T-helper 1 cell treated with Interleukin-12 subunit alpha and Interleukin-12 subunit beta and Interleukin-4 antibody, amounts not matched to agents 30 μg/mL and 1 μg/mL, for 36 hours (primary cell): Measurements from ENCODE around the gene GRIN3B.

Experiments used
- H3K27ac Mint-ChIP-seq: one replicate; pipeline ENCODE4 v1.8.0; 2021; ENCODE audit warnings: mild to moderate bottlenecking, mixed read lengths
- H3K27me3 Mint-ChIP-seq: one replicate; pipeline ENCODE4 v1.8.0; 2021; ENCODE audit warnings: low read depth, mixed read lengths
- H3K36me3 Mint-ChIP-seq: one replicate; pipeline ENCODE4 v1.8.0; 2021; ENCODE audit warnings: low read depth, mixed read lengths
- H3K4me1 Mint-ChIP-seq: one replicate; pipeline ENCODE4 v1.8.0; 2021; ENCODE audit warnings: low read depth, mixed read lengths
- H3K4me3 Mint-ChIP-seq: one replicate; pipeline ENCODE4 v1.8.0; 2021; ENCODE audit warnings: mild to moderate bottlenecking, moderate library complexity, mixed read lengths
- H3K9me3 Mint-ChIP-seq: one replicate; pipeline ENCODE4 v1.8.0; 2021; ENCODE audit warnings: mixed read lengths

GRIN3B gene

GRCh38 chr19:1041835-1042685 lies 41.8 kb downstream of the GRIN3B start:
- no peak overlapping the region for H3K27ac Mint-ChIP-seq
- H3K4me3 Mint-ChIP-seq = no peak overlapping the region
- H3K36me3 Mint-ChIP-seq = peaks cover 29% of the 10 kb centered on the region
- no peaks in the 10 kb centered on the region for H3K27me3 Mint-ChIP-seq
- no peaks in the 10 kb centered on the region for H3K9me3 Mint-ChIP-seq
- peaks cover 37% of the 10 kb centered on the region for H3K4me1 Mint-ChIP-seq

GRCh38 chr19:1042689-1043511 lies 42.7 kb downstream of the GRIN3B start:
- Mint-ChIP-seq H3K27me3 (no peaks in the 10 kb centered on the region), H3K4me3 (no peak overlapping the region), H3K4me1 (peaks cover 32% of the 10 kb centered on the region), H3K9me3 (no peaks in the 10 kb centered on the region), H3K27ac (no peak overlapping the region), H3K36me3 (peaks cover 22% of the 10 kb centered on the region)

GRCh38 chr19:1045247-1045603 lies 45.0 kb downstream of the GRIN3B start:
- Mint-ChIP-seq H3K4me1 (peaks cover 14% of the 10 kb centered on the region), H3K36me3 (peaks cover 5% of the 10 kb centered on the region), H3K27ac (no peak overlapping the region), H3K4me3 (no peak overlapping the region), H3K9me3 (no peaks in the 10 kb centered on the region), H3K27me3 (no peaks in the 10 kb centered on the region)

- Mint-ChIP-seq H3K27me3 (no peaks in the 10 kb centered on the region), H3K36me3 (peaks cover 5% of the 10 kb centered on the region), H3K4me3 (no peak overlapping the region), H3K4me1 (peaks cover 4% of the 10 kb centered on the region), H3K9me3 (no peaks in the 10 kb centered on the region), H3K27ac (no peak overlapping the region)
Observed at GRCh38 chr19:1046117-1046626, 46.0 kb downstream of the GRIN3B start.

- no peak overlapping the region for H3K4me3 Mint-ChIP-seq
- no peaks in the 10 kb centered on the region for H3K27me3 Mint-ChIP-seq
- no peaks in the 10 kb centered on the region for H3K9me3 Mint-ChIP-seq
- H3K4me1 Mint-ChIP-seq = peaks cover 6% of the 10 kb centered on the region
- peaks cover 5% of the 10 kb centered on the region for H3K36me3 Mint-ChIP-seq
- no peak overlapping the region for H3K27ac Mint-ChIP-seq
Observed at GRCh38 chr19:1046836-1047695, 46.8 kb downstream of the GRIN3B start.

- no peaks in the 10 kb centered on the region for H3K9me3 Mint-ChIP-seq
- peaks cover 7% of the 10 kb centered on the region for H3K4me1 Mint-ChIP-seq
Observed at GRCh38 chr19:1047696-1048147, 47.5 kb downstream of the GRIN3B start.

GRCh38 chr19:1049106-1049505 lies 48.9 kb downstream of the GRIN3B start:
- H3K27me3 Mint-ChIP-seq = no peaks in the 10 kb centered on the region
- peaks cover 5% of the 10 kb centered on the region for H3K36me3 Mint-ChIP-seq
- peaks cover 8% of the 10 kb centered on the region for H3K4me1 Mint-ChIP-seq
- H3K4me3 Mint-ChIP-seq = no peak overlapping the region
- no peaks in the 10 kb centered on the region for H3K9me3 Mint-ChIP-seq
- no peak overlapping the region for H3K27ac Mint-ChIP-seq

More at GRCh38 chr19:1047696-1048147, 47.5 kb downstream of the GRIN3B start:
- H3K4me3 Mint-ChIP-seq = no peak overlapping the region
- no peak overlapping the region for H3K27ac Mint-ChIP-seq
- peaks cover 5% of the 10 kb centered on the region for H3K36me3 Mint-ChIP-seq
- no peaks in the 10 kb centered on the region for H3K27me3 Mint-ChIP-seq

GRCh38 chr19:1049800-1050199 lies 49.6 kb downstream of the GRIN3B start:
- H3K27ac Mint-ChIP-seq = no peak overlapping the region
- no peaks in the 10 kb centered on the region for H3K27me3 Mint-ChIP-seq
- H3K4me3 Mint-ChIP-seq = no peak overlapping the region
- peaks cover 8% of the 10 kb centered on the region for H3K4me1 Mint-ChIP-seq
- H3K9me3 Mint-ChIP-seq = no peaks in the 10 kb centered on the region
- H3K36me3 Mint-ChIP-seq = peaks cover 5% of the 10 kb centered on the region

- H3K36me3 Mint-ChIP-seq = peaks cover under 1% of the 10 kb centered on the region
Observed at GRCh38 chr19:1050989-1051788, 51.0 kb downstream of the GRIN3B start.

GRCh38 chr19:1051791-1052190 lies 51.6 kb downstream of the GRIN3B start:
- Mint-ChIP-seq H3K9me3 (no peaks in the 10 kb centered on the region), H3K36me3 (peaks cover 7% of the 10 kb centered on the region), H3K27ac (no peak overlapping the region), H3K4me3 (no peak overlapping the region), H3K4me1 (peaks cover 7% of the 10 kb centered on the region), H3K27me3 (no peaks in the 10 kb centered on the region)

More at GRCh38 chr19:1050989-1051788, 51.0 kb downstream of the GRIN3B start:
- Mint-ChIP-seq H3K27me3 (no peaks in the 10 kb centered on the region), H3K9me3 (no peaks in the 10 kb centered on the region), H3K27ac (no peak overlapping the region), H3K4me1 (peaks cover 6% of the 10 kb centered on the region), H3K4me3 (no peak overlapping the region)

GRCh38 chr19:1052349-1052975 lies 52.2 kb downstream of the GRIN3B start:
- peaks cover 12% of the 10 kb centered on the region for H3K4me1 Mint-ChIP-seq
- H3K36me3 Mint-ChIP-seq = peaks cover 13% of the 10 kb centered on the region
- no peaks in the 10 kb centered on the region for H3K27me3 Mint-ChIP-seq
- H3K4me3 Mint-ChIP-seq = no peak overlapping the region
- H3K27ac Mint-ChIP-seq = no peak overlapping the region
- H3K9me3 Mint-ChIP-seq = no peaks in the 10 kb centered on the region

GRCh38 chr19:1053176-1054101 lies 53.2 kb downstream of the GRIN3B start:
- H3K9me3 Mint-ChIP-seq = no peaks in the 10 kb centered on the region
- peaks cover 17% of the 10 kb centered on the region for H3K4me1 Mint-ChIP-seq
- no peak overlapping the region for H3K4me3 Mint-ChIP-seq
- peaks cover 18% of the 10 kb centered on the region for H3K36me3 Mint-ChIP-seq
- H3K27ac Mint-ChIP-seq = no peak overlapping the region
- H3K27me3 Mint-ChIP-seq = no peaks in the 10 kb centered on the region
